ENCODE measurements around the gene AP1S1. TPM values are rescaled to one million over a fixed set of nuclear protein-coding genes. Genes with fewer than 3 reads are reported as not detected.

AP1S1 gene
- total and polyA plus RNA-seq, 9 of the 15 experiments (the other 6 are each of a cell fraction or from before 2014, with no cell fraction given), result 4.4 to 149 (median 89.4) TPM

GRCh38 chr7:101153969-101154692 is at the start of gene AP1S1 (continued):
- TF ChIP-seq SP1 (CRISPR knock-in tag; IDR thresholded peaks at IDR 0.05) (peak; percentile 77), NFE2 (IDR thresholded peaks at IDR 0.05; ENCODE audit: low read depth) (no peak), ZFP36 (IDR thresholded peaks at IDR 0.05; ENCODE audit: low read depth, low read length, partially characterized antibody) (peak; percentile 8), GTF2B (IDR thresholded peaks at IDR 0.05; ENCODE audit: extremely low read depth, insufficient read length) (no peak), LCOR (CRISPR knock-in tag; IDR thresholded peaks at IDR 0.05) (peak; percentile 80), DIDO1 (tag; IDR thresholded peaks at IDR 0.05; ENCODE audit: low read depth) (no peak), KAT7 (CRISPR knock-in tag; IDR thresholded peaks at IDR 0.05; ENCODE audit: borderline replicate concordance) (peak; percentile 55; the same call in 1 of the 2 replicates), ZNF316 (IDR thresholded peaks at IDR 0.05) (no peak), ZNF398 (CRISPR knock-in tag; IDR thresholded peaks at IDR 0.05) (no peak), GATAD2A (IDR thresholded peaks at IDR 0.05) (no peak), NBN (IDR thresholded peaks at IDR 0.05; ENCODE audit: low read depth) (no peak), REST (IDR thresholded peaks at IDR 0.05; ENCODE audit: borderline replicate concordance) (no peak), REST (CRISPR knock-in tag; IDR thresholded peaks at IDR 0.05; ENCODE audit: low read depth) (no peak), SMARCA4 (IDR thresholded peaks at IDR 0.05) (no peak), THAP12 (CRISPR knock-in tag; IDR thresholded peaks at IDR 0.05) (no peak), PTTG1 (tag; IDR thresholded peaks at IDR 0.05; ENCODE audit: low read depth) (no peak)
